Urothelium cell line (cell line): ENCODE results near the gene TBC1D8.
"Not testable (repeated sequence)": the region's sequence is repeated elsewhere in the genome, so short reads cannot be mapped to it uniquely, and the experiment has no call there.

ENCODE experiments used
- DNase-seq: peaks from one replicate; pipeline ENCODE4 v3.0.0; 2011; ENCODE audit warnings: low spot score, mixed read lengths
- FAIRE-seq: peaks from 2 replicates; lab custom pipeline; 2011; peaks lifted over from hg19 to GRCh38; lab: Jason Lieb, UNC

Gene TBC1D8

GRCh38 chr2:101151146-101151858, at the start of gene TBC1D8:
TBC1D8 (minus strand) TSS chr2:101151382; CDS start chr2:101151253, 129 bp downstream.
- peak; percentile 27 for FAIRE-seq
- peak; percentile 98 for DNase-seq

DNA sequence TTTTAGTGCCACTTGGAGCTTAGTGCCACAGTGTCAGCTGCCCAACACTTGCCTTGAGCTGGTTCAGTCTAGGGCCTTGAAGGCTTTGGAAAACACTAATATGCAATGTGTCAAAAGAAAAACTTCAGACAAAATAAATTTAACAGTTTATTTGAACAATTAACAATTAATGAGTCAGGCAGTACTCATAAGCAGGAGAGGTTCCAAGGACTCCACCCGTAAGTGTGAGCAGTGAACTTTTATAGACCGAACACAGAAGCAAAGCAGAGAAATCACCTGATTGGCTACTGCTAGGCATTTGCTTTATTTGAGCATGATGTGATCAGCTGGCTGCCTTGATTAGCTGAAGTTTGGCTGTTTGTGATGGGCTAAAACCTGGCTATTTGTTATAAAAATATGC, 49.5 kb upstream of the TBC1D8 start:
- FAIRE-seq = no peak
- DNase-seq = no peak

DNA sequence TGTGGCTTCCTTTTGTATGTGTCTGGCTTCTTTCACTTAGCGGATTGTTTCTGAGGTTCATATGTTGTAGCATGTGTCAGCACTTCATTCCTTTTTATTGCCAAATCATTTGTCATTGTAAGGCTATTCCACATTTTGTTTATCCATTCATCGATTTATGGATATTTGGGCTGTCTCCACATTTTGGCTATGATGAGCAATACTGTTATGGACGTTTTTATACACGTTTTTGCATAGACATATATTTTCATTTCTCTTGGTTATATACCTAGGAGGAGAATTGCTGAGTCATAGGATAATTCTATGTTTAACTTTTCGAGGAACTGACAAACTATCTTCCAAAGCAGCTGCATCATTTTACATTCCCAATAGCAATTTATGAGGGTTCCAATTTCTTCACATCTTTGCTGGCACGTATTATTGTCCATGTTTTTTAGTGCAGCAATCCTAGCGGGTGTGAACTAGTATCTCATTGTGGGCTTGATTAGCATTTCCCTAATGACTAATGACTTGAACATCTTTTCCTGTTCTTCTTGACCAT, 48.1 kb upstream of the TBC1D8 start:
- FAIRE-seq (no peak), DNase-seq (no peak)

- no peak for FAIRE-seq
Observed at GRCh38 chr2:101197814-101198213, 46.6 kb upstream of the TBC1D8 start.

GRCh38 chr2:101197215-101197745, 46.1 kb upstream of the TBC1D8 start:
- no peak for FAIRE-seq
- peak; percentile 46 for DNase-seq

More at GRCh38 chr2:101197814-101198213, 46.6 kb upstream of the TBC1D8 start:
- DNase-seq = no peak

DNA sequence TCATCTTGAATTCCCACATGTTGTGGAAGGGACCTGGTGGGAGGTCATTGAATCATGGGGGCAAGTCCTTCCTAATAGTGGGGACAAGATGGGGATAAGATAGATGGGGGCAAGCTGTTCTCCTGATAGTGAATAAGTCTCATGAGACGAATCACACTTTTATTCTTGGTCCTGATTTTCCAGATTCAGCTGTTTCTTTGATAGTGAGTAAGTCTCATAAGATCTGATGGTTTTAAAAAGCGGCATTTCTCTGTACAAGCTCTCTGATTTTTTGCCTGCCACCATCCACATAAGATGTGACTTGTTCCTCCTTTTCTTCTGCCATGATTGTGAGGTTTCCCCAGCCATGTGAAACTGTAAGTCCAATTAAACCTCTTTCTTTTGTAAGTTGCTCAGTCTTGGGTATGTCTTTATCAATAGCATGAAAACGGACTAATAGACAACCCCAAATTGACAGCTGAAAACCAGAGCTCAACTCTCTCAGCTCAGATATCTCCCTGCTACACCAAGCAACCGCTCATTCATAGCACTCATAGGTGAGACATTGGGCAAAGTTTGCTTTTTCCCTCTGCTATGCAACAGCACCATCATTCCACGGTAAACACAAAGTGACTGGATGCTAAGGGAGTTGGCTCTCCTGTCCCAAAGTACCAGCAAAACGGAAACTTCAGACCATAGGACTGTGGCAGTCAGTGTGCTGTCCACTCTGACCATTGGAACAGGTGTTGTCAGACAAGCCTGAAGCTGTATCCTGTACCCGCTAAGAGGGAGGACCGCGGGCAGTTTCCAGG, 44.9 kb upstream of the TBC1D8 start:
- peak; percentile 5 for FAIRE-seq
- no peak for DNase-seq

- FAIRE-seq = no peak
- DNase-seq = no peak
Observed at GRCh38 chr2:101193033-101193626, 41.9 kb upstream of the TBC1D8 start.

DNA sequence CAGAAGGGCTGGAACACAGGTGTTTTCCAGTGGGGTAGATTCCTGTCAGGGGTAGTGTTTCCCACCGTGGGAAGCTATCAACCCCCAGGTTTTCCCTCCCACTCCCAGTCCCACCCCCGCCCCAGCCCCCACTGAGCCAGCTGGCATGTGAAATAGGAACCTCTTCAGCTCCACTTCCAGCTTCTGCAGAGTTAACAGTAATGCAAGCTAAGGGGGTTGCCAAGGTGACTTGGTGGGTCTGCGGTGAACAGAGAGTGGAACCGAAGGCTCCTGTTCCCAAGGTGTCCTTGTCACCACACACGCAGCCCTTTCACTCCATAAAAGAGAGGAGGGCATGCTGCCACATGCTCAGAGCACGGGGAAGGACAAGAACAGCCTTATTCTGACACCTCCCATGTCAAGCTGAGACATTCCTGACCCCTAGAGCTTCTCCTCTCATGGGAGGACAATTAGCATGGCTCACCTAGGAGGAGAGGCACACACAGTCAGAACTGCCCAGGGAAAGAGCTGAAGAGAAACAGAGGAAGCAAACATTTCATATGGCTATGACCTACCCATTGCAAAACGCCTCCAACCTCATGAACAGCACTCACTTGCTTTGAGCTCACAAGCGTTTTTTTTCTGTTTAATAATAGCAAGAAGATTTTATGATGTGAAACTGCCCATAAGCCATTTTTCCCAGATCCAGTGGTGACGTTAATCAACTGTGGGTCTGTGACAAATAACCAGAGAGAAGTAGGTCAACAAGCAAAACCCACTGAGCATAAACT, 39.8 kb upstream of the TBC1D8 start:
- no peak for DNase-seq
- no peak for FAIRE-seq

- DNase-seq (no peak), FAIRE-seq (no peak)
Observed at GRCh38 chr2:101188683-101189405, 37.7 kb upstream of the TBC1D8 start.

DNA sequence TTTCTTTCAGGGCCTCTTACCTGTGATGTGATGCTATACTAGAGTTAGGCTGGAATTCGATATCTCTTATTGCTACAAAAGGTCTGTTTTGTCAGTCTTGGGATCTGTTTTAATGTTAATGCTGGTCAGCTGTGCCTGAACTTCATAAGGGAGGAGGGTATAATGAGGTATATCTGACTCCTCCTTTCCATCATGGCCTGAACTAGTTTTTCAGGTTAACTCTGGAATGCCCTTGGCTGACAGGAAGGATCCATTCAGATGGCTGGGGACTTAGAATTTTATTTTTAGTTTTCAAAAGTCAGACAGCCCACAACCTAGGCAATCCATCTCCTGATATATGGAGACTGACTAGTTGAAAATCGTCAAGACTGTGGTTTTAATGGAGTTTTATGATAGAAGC, 35.9 kb upstream of the TBC1D8 start:
- no peak for FAIRE-seq

GRCh38 chr2:101185656-101186055, 34.5 kb upstream of the TBC1D8 start:
- DNase-seq (no peak), FAIRE-seq (no peak)

More for the DNA sequence above, 35.9 kb upstream of the TBC1D8 start:
- DNase-seq = no peak

DNA sequence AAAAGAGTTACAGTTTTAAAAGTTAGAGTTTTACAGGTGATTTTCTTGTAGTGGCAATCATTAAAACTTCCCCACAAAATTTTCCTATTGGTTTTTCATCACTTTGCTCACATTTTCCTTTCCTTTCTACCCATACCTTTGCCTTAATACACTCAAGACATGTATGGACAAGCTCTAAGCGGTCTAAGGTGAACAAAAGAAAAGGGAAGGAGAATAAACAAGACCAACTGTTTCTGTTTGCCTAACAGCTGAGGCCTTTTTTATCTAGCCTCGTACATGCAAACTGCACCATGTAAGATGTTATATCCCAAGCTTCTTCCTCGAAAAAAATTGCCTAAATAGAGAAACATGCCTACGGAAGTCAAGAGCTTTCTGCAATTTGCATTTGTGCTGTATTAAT, 33.9 kb upstream of the TBC1D8 start:
- FAIRE-seq = no peak
- DNase-seq = no peak

GRCh38 chr2:101179982-101180381, 28.8 kb upstream of the TBC1D8 start:
- FAIRE-seq = no peak
- no peak for DNase-seq

DNA sequence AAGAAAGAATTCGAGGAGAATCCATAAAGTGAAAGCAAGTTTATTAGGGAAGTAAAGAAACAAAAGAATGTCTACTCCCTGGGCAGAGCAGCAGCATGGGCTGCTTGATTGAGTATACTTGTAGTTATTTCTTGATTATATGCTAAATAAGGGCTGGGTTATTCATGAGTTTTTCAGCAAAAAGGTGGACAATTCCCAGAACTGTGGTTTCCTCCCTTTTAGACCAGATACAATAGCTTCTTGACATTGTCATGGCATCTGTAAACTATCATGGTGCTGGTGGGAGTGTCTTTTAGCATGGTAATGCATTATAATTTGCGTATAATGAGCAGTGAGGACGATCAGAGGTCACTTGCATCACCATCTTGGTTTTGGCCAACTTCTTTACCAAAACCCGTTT, 25.6 kb upstream of the TBC1D8 start:
- FAIRE-seq (no peak), DNase-seq (no peak)

DNA sequence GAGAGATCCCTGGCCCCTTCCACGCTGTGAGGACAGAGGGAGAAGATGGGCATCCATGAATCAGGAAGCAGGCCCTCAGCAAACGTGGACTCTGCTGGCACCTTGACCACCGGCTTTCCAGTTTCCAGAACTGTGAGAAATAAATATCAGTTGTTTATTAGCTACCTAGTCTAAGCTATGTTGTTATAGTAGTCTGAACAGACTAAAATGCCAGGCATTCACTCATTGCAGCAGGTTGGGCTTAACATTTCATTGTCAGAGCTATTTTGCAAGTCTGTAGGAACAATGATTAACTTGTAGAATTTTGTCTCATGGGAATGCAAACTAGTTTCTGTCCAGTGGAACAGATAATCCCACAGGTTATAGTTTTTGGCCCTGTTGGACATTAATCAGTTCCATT, 24.8 kb upstream of the TBC1D8 start:
- DNase-seq = no peak
- no peak for FAIRE-seq

- FAIRE-seq (no peak), DNase-seq (no peak)
Observed at GRCh38 chr2:101173707-101174295, 22.6 kb upstream of the TBC1D8 start.

- FAIRE-seq, DNase-seq: not testable (repeated sequence)
Observed at GRCh38 chr2:101169822-101170221, 18.6 kb upstream of the TBC1D8 start.

- FAIRE-seq = no peak
- no peak for DNase-seq
Observed at GRCh38 chr2:101168706-101169105, 17.5 kb upstream of the TBC1D8 start.

GRCh38 chr2:101167532-101167931, 16.4 kb upstream of the TBC1D8 start:
- DNase-seq, FAIRE-seq: not testable (repeated sequence)
